GM12801 (cell line): Measurements from ENCODE around the gene TRMU.

ENCODE experiments used
- CTCF ChIP-seq: IDR thresholded peaks from one replicate; pipeline ENCODE4 v1.5.1; 2011; ENCODE audit warnings: control low read depth; ENCODE audit not compliant: insufficient read length; ENCODE audit errors: extremely low read depth

Gene TRMU

DNA sequence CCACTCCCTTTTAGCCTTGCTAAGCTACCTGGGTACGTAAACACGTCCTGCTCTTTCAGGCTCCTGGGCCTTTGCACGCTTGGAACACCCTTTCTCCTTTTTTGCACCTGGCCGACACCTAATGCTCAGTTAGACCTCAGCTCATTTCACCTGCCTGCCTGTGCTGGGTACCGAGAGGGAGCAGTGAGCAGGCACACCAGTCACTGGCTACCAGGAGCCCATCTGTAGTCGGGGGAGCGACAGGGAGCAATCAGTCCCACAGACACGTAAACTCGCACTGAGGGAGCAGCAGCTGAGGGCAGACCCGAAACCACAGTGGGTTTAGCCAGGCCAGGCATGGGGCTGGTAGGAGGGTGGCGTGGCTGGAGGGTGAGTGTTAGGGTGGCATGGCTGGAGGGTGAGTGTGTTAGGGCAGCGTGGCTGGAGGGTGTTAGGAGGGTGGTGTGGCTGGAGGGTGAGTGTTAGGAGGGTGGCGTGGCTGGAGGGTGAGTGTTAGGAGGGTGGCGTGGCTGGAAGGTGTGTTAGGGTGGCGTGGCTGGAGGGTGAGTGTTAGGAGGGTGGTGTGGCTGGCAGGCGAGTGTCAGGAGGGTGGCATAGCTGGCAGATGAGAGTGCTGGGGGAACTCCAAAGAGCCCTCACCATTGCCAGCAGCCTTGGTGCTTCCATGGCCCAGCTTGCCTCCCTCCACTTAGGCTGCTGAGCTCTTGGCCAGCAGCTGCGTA lies 45.2 kb upstream of the TRMU start:
- no peak for TF ChIP-seq CTCF

GRCh38 chr22:46290843-46291785 lies 44.4 kb upstream of the TRMU start:
- no peak for TF ChIP-seq CTCF

DNA sequence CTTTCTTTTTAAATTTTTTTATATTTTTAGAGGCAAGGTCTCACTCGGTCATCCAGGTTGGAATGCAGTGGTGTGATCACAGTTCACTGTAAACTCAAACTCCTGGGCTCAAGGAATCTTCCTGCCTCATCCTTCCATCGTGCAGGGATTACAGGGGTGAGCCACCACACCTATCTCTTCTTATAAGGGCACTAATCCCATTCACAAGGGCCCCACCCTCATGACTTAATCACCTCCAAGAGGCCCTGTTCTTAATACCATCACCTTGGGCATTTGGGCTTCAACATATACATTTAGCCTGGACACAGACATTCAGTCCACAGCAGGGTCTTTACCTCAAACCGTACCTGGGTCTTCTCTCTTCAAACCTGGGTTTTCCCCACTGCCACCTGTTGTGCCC lies 43.3 kb upstream of the TRMU start:
- no peak for TF ChIP-seq CTCF

- TF ChIP-seq CTCF = no peak
Measured at GRCh38 chr22:46292732-46293131, 42.8 kb upstream of the TRMU start.

DNA sequence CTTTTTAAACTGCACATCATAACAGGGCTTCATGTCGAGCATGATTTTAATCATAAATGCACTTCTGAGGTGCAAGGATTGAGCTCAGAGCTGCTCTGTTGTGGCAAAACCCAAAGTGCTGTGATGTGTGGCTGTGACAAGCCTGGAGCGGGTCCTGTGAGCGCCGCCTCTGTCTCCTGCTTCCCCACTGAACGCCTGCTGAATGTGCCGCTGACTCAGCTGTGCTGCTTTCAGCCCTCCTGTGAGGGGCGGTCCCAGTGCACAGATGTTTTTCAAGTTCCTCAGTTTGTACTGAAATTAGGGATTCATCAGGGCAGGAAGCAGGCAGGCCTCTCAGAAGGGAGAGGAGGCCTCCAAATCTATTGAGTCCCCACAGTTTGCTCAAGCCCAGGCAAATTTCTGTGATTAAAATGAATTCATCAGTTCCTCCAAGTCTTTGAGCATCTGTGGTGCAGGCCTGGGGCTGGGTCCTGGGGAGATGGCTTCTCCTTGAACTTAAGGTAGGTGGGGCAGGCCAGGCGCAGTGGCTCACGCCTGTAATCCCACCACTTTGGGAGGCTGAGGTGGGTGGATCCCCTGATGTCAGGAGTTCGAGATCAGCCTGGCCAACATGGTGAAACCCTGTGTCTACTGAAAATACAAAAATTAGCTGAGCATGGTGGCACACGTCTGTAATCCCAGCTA lies 41.8 kb upstream of the TRMU start:
- no peak for TF ChIP-seq CTCF

DNA sequence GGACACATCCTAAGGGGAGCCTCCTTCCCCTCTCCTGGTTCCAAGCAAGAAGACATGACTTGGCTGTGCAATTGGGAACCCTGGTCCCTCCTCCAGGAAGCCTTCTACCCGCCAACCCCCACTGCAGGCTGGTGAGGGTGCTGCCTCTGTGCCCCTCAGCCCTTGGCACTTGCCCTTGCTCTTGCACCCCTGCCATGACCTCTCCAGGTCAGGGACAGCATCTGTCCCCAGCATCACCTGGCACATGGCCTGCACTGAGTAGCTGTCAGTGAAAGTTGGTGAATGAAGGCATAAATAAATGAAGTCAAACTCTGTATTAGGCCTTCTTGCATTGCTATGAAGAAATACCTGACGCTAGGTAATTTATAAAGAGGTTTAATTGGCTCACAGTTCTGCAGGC lies 40.7 kb upstream of the TRMU start:
- no peak for TF ChIP-seq CTCF
